Loucy (cell line): ENCODE data around the gene GPC3.

Source experiments
- EZH2phosphoT487 ChIP-seq: fragments of 200-600 bp; IDR thresholded peaks from 2 replicates; pipeline ENCODE4 v1.6.1; 2018; ENCODE audit warnings: antibody characterized with exemption, mild to moderate bottlenecking, moderate library complexity, borderline replicate concordance
- TF ChIP-seq, protein P1 (sequence below): fragments of 200-600 bp; sonication (generic); conservative IDR thresholded peaks from 2 replicates; pipeline ENCODE4 v1.5.1; 2014; ENCODE audit warnings: mild to moderate bottlenecking, antibody characterized with exemption, low read length

GRCh38 chrX:133611676-133612075 lies 373.7 kb downstream of the GPC3 start:
- TF ChIP-seq, protein P1, sequence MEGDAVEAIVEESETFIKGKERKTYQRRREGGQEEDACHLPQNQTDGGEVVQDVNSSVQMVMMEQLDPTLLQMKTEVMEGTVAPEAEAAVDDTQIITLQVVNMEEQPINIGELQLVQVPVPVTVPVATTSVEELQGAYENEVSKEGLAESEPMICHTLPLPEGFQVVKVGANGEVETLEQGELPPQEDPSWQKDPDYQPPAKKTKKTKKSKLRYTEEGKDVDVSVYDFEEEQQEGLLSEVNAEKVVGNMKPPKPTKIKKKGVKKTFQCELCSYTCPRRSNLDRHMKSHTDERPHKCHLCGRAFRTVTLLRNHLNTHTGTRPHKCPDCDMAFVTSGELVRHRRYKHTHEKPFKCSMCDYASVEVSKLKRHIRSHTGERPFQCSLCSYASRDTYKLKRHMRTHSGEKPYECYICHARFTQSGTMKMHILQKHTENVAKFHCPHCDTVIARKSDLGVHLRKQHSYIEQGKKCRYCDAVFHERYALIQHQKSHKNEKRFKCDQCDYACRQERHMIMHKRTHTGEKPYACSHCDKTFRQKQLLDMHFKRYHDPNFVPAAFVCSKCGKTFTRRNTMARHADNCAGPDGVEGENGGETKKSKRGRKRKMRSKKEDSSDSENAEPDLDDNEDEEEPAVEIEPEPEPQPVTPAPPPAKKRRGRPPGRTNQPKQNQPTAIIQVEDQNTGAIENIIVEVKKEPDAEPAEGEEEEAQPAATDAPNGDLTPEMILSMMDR, result no peak
- TF ChIP-seq EZH2phosphoT487, result no peak
